Measurements from ENCODE around the gene AKNAD1. TPM values are rescaled to one million over a fixed set of nuclear protein-coding genes. Genes with fewer than 3 reads are reported as not detected.
A peak's percentile ranks its signal among the peaks of the same experiment; 100 is the strongest.

AKNAD1 gene
- total and polyA plus RNA-seq, 2 experiments from 2014 or later: not detected

DNA sequence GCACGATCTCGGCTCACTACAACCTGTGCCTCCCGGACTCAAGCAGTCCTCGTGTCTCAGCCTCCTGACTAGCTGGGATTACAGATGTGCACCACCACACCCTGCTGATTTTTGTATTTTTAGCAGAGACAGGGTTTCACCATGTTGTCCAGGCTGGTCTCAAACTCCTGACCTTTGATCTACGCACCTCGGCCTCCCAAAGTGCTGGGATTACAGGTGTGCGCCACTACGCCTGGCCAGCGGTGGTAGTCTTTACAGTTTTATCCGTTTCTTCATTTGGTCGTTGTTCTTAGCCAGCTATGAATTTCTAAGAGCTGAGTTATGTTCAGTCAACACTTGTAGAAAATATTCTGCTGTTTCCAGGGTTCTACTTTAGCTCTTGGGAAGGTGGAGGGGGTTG, 53.3 kb downstream of the AKNAD1 start:
- Histone ChIP-seq H3K9me3 (ENCODE audit: low read depth) (no peaks in the 10 kb centered on the region), H3K4me3 (no peak overlapping the region), H3K36me3 (peaks cover 39% of the 10 kb centered on the region), H3K27me3 (no peaks in the 10 kb centered on the region), H3K4me1 (ENCODE audit: low read depth) (peaks cover 2% of the 10 kb centered on the region), H3K27ac (no peak overlapping the region)
- no peak for DNase-seq (ENCODE audit: low read depth in 1 of 2, low spot score in 1 of 2)
- no peak for TF ChIP-seq CTCF (IDR thresholded peaks at IDR 0.05; ENCODE audit: low read depth, low read length)

GRCh38 chr1:108801101-108801500, 55.8 kb downstream of the AKNAD1 start:
- DNase-seq (ENCODE audit: low read depth in 1 of 2, low spot score in 1 of 2): peak in 1 of 2 donors; percentile 40
- no peak for TF ChIP-seq CTCF (IDR thresholded peaks at IDR 0.05; ENCODE audit: low read depth, low read length)

DNA sequence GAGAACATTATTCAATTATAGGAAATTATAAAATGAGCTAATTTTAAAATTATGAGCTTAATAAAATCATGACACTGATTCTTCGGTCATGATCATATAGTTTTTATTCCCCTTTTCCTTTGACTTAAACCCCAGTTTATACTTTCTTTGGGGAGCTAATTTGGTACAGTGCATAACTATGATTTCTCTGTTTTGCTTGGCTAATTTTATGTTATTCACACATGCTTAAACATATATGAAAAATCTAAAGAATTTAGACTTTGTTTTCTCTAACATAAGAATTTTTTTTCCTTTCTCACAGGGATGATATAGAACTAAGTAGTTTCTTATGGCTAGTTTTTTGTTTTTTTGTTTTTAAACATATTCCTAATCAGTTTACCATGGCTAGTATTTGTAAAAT, 57.9 kb downstream of the AKNAD1 start:
- Histone ChIP-seq H3K27ac (no peak overlapping the region), H3K27me3 (no peaks in the 10 kb centered on the region), H3K4me1 (ENCODE audit: low read depth) (peaks cover 2% of the 10 kb centered on the region), H3K9me3 (ENCODE audit: low read depth) (no peaks in the 10 kb centered on the region), H3K36me3 (peaks cover 43% of the 10 kb centered on the region), H3K4me3 (no peak overlapping the region)
- no peak for TF ChIP-seq CTCF (IDR thresholded peaks at IDR 0.05; ENCODE audit: low read depth, low read length)
- DNase-seq (ENCODE audit: low read depth in 1 of 2, low spot score in 1 of 2): no peak

More at GRCh38 chr1:108801101-108801500, 55.8 kb downstream of the AKNAD1 start:
- Histone ChIP-seq H3K9me3 (ENCODE audit: low read depth) (no peaks in the 10 kb centered on the region), H3K4me3 (no peak overlapping the region), H3K27me3 (no peaks in the 10 kb centered on the region), H3K36me3 (peaks cover 44% of the 10 kb centered on the region), H3K4me1 (ENCODE audit: low read depth) (peaks cover 2% of the 10 kb centered on the region), H3K27ac (no peak overlapping the region)

DNA sequence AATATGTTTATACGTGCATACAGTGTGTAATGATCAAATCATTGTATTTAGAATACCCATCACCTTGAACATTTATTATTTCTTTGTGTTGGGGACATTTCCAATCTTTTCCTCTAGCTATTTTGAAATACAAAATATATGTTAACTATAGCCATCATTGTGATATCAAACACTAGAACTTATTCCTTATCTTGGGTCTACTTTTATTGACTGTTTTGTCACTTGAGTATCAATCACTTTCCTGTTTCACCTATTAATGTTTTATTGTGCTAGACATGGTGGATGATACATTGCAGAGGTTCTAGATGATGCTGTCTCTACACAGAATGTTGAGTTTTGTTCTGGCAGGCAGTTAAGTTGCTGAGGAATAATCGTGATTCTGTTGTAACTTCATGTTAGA, 64.5 kb downstream of the AKNAD1 start:
- Histone ChIP-seq H3K9me3 (ENCODE audit: low read depth) (no peaks in the 10 kb centered on the region), H3K4me1 (ENCODE audit: low read depth) (no peaks in the 10 kb centered on the region), H3K27me3 (no peaks in the 10 kb centered on the region), H3K36me3 (peaks cover 29% of the 10 kb centered on the region), H3K27ac (no peak overlapping the region), H3K4me3 (no peak overlapping the region)
- TF ChIP-seq CTCF (IDR thresholded peaks at IDR 0.05; ENCODE audit: low read depth, low read length): no peak
- DNase-seq (ENCODE audit: low read depth in 1 of 2, low spot score in 1 of 2): no peak

GRCh38 chr1:108791790-108792189, 65.1 kb downstream of the AKNAD1 start:
- no peak for DNase-seq (ENCODE audit: low read depth in 1 of 2, low spot score in 1 of 2)
- Histone ChIP-seq H3K36me3 (peaks cover 27% of the 10 kb centered on the region), H3K4me3 (no peak overlapping the region), H3K9me3 (ENCODE audit: low read depth) (no peaks in the 10 kb centered on the region), H3K27ac (no peak overlapping the region), H3K4me1 (ENCODE audit: low read depth) (no peaks in the 10 kb centered on the region), H3K27me3 (no peaks in the 10 kb centered on the region)
- no peak for TF ChIP-seq CTCF (IDR thresholded peaks at IDR 0.05; ENCODE audit: low read depth, low read length)

DNA sequence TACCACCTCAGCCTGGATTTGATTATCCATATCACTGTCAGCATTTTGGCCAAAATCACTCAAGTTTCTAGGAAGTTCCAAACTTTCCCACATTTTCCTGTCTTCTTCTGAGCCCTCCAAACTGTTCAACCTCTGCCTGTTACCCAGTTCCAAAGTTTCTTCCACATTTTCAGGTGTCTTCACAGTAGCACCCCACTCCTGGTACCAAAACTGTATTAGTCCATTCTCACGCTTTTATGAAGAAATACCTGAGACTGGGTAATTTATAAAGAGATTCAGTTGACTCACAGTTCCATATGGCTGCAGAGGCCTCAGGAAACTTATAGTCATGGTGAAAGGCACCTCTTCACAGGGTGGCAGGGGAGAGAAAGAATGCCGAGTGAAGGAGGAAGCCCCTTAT, 71.0 kb downstream of the AKNAD1 start:
- TF ChIP-seq CTCF (IDR thresholded peaks at IDR 0.05; ENCODE audit: low read depth, low read length): no peak
- no peaks in the 10 kb centered on the region for H3K27me3 ChIP-seq
- DNase-seq (ENCODE audit: low read depth in 1 of 2, low spot score in 1 of 2): no peak
- no peaks in the 10 kb centered on the region for H3K4me1 ChIP-seq (ENCODE audit: low read depth)
- peaks cover 33% of the 10 kb centered on the region for H3K36me3 ChIP-seq
- H3K4me3 ChIP-seq: no peak overlapping the region
- no peak overlapping the region for H3K27ac ChIP-seq
- H3K9me3 ChIP-seq (ENCODE audit: low read depth): no peaks in the 10 kb centered on the region
